GM18498 (cell line): ENCODE data around the gene PECR.

ENCODE experiments used
- ATAC-seq: cut with Tn5 transposase; IDR thresholded peaks from one replicate; pipeline ENCODE4 v1.9.1; 2021; ENCODE audit warnings: mild to moderate bottlenecking, moderate library complexity; ENCODE audit not compliant: unreplicated experiment

PECR gene

GRCh38 chr2:216081487-216082116, at the start of gene PECR, which contains the start of gene TMEM169:
TSS of gene PECR (minus strand) at chr2:216081809. CDS start at chr2:216081741, 68 bp downstream.
TSS of gene TMEM169 (plus strand) at chr2:216081919. CDS start at chr2:216095964, 14,045 bp downstream.
- ATAC-seq: peak; percentile 94

- ATAC-seq: no peak
Observed at GRCh38 chr2:216130346-216130971, 48.9 kb upstream of the PECR start.

GRCh38 chr2:216126943-216127342, 45.3 kb upstream of the PECR start:
- no peak for ATAC-seq

GRCh38 chr2:216121255-216121654, 39.6 kb upstream of the PECR start:
- no peak for ATAC-seq

GRCh38 chr2:216119986-216120385, 38.4 kb upstream of the PECR start:
- no peak for ATAC-seq

GRCh38 chr2:216119146-216119545, 37.5 kb upstream of the PECR start:
- no peak for ATAC-seq

GRCh38 chr2:216118474-216118873, 36.9 kb upstream of the PECR start:
- no peak for ATAC-seq

- ATAC-seq: no peak
Observed at GRCh38 chr2:216117561-216118340, 36.1 kb upstream of the PECR start.

GRCh38 chr2:216116418-216116817, 34.8 kb upstream of the PECR start:
- ATAC-seq: no peak

- ATAC-seq: peak; percentile 51
Observed at GRCh38 chr2:216114714-216115531, 33.3 kb upstream of the PECR start.

- no peak for ATAC-seq
Observed at GRCh38 chr2:216114382-216114713, 32.7 kb upstream of the PECR start.

GRCh38 chr2:216113572-216113971, 32.0 kb upstream of the PECR start:
- peak; percentile 70 for ATAC-seq

GRCh38 chr2:216112926-216113325, 31.3 kb upstream of the PECR start:
- no peak for ATAC-seq

- no peak for ATAC-seq
Observed at GRCh38 chr2:216111122-216111521, 29.5 kb upstream of the PECR start.

GRCh38 chr2:216110620-216111019, 29.0 kb upstream of the PECR start:
- ATAC-seq: no peak

GRCh38 chr2:216109962-216110614, 28.5 kb upstream of the PECR start:
- ATAC-seq: no peak

GRCh38 chr2:216108967-216109921, 27.6 kb upstream of the PECR start, which contains the start of gene XRCC5:
TSS of gene XRCC5 (plus strand) at chr2:216109348. CDS start at chr2:216109437, 89 bp downstream.
- ATAC-seq: peak; percentile 57

- no peak for ATAC-seq
Observed at GRCh38 chr2:216108310-216108966, 26.8 kb upstream of the PECR start.

- ATAC-seq: no peak
Observed at GRCh38 chr2:216107760-216108159, 26.2 kb upstream of the PECR start.
